Activated T-helper 1 cell treated with anti-CD3 and anti-CD28 coated beads, Interleukin-2, amount 50 U/mL, for 16 hours (primary cell): ENCODE measurements around the gene SOHLH1.

ENCODE experiments used
- DNase-seq, 2 donors: peaks; one replicate each; pipeline ENCODE4 v3.0.0-alpha.2; 2020; ENCODE audit warnings: low read depth in 1 of 2, low spot score in 1 of 2

The SOHLH1 gene

DNA sequence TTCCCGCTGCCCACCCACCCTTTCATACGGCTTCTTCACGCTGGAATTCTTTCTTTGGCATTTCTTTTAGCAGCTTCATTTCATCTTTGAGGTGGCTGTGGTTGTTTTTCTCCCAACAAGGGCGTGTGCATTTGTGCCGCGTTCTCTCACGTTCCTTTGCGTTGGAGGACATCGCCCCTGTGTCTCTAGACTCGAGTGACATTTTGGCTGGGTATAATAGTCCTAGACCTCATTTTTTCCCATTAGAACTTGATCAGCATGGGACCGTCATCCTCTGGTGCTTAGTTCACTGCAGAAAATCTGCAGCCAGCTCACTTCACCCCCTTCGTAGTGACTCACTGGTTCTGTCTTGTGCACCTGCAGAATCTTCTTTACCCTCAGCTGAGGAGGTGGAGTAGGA is 32.2 kb upstream of the SOHLH1 start:
- DNase-seq: no peak

DNA sequence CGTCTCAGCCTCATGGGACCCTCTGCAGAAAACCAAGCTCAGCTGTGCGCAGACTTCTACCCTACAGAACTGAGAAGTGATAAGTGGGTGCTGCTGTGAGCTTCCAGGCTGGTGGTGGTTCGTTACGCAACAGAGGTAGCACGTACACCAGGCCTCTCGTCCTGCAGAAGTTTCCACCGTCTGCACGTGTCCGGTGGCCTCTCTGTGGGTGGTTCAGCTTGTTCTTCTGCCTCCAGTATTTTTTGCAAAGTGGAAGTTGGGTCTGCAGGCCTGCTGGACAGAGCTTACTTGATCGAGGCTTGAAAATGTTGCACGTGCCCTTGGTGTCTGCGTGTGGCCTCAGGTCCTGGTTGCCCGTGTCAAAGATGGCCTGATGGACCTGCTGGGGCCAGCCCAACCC is 30.2 kb upstream of the SOHLH1 start:
- no peak for DNase-seq

DNA sequence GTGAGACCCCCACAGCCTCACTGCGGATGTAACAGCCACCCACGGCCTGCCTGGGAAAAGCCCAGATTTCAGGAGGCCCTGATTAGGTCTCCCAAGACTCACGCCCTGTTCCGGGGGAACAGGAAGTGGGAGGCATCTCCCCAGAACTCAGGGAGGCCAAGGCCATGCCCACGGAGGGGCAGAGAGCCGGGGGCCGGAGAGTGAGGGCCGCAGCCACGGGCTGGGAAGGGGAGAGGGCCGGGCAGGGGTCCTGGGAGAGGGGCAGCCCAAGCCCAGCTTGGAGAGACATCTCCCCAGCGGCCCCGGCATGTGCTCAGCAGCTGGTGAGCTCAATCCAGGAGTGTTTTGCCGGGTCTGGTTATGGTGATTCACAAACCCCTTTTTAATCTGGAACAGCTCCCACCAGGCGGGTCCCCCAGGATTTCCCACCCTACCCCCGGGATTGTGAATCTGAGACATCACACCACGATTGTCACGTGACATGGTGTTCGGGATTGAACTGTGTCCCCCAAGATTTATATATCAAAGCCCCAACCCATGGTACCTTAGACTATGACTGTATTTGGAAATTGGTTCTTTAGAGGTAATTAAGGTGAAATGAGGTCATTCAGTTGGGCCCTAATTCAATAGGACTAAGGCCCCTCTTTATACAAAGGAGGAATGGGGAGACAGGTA is 29.3 kb upstream of the SOHLH1 start:
- DNase-seq: no peak

DNA sequence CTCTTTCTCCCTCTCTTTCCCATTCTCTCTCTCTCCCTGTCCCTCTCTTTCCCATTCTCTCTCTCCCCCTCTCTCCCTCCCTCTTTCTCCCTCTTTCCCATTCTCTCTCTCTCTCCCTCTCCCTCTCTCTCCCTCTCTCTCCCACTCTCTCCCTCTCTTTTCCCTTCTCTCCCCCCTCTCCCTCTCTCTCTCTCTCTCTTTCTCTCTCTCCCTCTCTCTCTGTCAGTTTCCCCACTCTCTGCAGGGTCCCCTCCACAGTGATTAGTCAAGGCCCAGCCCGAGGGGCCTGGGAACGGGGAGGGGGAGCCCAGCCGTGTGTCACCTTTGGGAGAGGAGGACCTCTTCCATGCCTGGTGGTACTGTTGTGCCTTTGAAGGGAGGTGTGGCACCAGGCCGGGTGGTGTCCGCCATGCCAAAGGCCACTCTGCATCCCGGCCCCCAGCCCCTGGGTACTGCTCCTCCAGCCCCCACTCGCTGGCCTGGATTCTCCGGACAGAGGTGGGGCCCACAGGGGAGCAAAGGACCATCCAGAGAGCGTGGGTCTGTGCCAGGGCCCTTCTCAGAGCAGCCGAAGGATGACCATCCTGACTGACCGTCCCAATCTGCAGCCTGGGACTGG is 28.1 kb upstream of the SOHLH1 start:
- DNase-seq: no peak

DNA sequence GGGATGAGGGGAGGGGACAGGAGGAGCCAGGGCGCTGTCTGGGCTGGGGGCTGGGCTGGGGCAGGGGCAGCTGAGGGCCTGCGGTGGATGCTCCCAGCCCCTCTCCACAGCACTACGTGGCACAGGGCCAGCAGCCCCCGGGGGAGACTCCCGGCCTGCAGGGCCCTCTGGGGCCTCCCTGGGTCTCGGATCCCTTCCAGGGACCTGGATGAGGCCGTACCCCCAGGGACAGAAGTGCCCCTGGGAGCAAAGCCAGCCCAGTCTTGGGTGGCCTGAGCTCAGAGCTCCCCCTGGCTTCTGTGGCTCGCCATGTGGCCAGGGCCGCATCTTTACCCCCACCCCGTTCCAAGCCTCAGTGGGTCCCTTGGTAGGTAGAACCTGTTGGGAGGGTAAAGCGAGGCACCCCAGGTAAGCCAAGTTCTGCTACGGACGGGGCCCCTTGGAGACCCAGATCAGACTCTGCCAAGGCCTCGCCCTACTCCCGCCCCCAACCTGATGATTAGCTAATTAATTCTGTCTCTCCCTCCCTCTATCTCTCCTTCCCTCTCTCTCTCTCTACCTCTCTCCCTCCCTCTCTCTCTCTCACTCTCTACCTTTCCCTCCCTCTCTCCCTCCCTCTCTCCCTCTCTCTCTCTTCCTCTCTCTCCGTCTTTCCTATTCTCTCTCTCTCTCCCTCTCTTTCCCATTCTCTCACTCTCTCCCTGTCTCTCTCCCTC is 27.0 kb upstream of the SOHLH1 start:
- DNase-seq: no peak

DNA sequence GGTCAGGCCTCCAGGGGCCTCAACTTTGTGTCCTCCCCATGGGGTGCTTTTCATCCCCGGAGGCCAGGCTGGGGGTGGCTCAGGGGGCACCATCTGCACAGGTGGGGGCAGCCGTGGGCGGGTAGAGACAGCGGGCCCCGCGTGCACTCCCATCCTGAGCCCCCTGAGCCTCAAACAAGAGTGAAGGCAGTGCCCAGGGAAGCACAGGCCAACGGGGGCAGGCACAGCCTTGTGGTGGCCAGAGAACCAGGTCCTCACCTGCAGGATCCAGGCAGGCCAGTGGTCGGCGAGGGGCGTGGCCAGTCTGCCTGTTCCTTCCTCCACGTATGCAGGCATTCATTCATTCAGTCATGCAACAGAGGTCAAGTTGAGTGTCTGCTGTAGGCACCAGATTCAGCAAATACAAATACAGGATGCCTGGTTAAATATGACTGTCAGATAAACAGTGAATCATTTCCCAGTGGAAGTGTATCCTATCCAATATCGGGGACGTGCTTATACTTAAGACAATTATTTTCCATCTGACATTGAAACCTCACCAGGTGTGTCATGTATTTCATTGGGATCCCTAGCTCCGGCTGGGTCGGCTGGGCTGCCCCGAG is 25.0 kb upstream of the SOHLH1 start:
- DNase-seq: no peak

DNA sequence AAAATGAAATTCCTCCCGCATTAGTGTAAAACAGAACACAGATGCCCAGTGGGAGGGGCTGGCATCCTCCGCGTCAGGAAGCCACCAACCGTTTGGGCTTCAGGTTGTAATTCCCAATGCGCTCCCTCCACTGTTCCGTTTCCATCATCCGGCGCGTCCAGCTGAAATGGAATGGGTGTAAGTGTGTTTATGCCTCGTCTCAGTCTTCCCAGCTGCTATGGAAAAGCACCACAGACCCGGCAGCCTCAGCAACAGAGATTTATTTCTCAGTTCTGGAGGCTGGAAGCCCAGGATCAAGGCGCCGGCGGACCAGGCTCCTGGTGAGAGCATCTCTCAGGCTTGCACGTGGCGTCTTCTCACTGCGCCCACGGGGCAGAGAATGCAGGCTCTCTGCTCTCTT is 23.1 kb upstream of the SOHLH1 start:
- DNase-seq: no peak

DNA sequence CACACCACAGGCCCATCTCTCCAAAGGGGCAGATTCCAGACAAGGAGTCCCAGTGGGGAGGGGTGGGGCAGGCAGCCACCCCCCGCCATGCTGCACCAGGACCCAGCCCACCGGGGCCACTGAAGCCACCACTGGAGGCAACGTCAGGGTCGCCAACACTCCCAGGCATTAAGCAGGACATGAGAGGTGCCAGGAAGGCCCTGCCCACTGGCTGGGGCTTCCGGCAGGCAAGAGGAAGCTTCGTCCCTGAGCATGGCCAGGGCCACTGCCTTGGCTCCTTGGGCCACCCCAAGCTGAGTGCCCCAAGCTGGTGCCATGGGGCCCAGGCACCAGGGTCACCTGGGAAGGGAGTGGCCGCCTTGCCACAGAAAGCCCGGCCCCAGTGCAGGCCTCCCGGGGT is 20.2 kb upstream of the SOHLH1 start:
- no peak for DNase-seq

DNA sequence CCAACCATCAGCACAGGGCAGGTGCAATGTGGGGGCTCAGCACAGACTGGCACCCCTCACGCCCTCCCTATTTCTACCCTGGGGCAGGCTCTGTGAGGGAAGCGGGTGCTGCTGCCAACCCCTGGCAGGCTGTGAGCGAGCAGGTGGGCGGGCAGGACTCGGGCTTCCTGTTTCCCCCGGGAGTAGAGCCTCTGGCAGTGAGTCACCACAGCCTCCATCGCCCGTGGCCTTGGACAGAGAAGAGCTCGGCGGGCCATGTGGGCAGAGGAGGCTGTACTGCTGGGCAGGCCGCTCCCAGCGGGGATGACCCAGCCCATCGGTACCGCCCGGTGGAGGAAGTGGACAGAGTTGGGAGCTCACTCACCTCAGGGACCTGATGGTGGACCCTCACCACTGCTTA is 19.3 kb upstream of the SOHLH1 start:
- no peak for DNase-seq

DNA sequence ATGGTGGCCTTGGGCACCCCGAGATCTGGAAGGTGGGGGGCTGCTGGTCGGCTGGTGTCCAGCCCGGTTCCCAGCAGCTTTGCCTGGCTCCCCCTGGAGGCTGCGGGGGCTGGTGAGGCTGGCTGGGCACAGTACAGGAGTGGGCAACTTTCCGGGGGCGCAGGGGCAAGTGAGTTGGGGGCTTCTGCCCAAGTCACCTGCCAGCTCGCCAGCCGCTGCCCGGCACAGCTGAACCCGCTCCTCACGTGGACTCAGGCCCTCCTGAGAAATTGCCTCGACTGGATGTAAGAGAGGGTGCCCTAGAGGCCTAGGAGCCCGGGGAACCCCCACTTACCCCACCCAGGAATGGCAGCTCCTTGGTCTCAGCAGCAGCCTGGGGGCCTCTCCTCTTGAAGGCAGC is 18.1 kb upstream of the SOHLH1 start:
- DNase-seq: no peak

DNA sequence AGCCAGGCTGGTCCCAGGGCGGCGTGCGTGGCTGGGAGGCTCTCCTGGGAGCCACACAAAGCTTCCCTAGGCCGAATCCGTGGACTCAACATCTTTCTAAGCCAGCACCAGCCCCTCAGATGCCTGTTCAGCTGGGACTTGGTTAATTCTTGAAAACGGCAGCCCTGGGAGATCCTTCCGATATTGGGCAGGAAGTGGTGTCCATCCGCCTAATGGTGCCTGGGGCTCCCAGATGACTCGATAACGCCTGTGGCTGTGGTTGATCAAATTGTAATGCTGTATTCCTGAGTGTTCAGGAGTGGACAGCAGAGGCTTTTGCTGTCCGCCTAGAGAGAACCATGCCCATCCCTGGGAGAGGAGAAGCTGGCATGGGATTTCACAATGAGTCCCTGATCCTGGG is 16.8 kb upstream of the SOHLH1 start:
- DNase-seq: no peak

DNA sequence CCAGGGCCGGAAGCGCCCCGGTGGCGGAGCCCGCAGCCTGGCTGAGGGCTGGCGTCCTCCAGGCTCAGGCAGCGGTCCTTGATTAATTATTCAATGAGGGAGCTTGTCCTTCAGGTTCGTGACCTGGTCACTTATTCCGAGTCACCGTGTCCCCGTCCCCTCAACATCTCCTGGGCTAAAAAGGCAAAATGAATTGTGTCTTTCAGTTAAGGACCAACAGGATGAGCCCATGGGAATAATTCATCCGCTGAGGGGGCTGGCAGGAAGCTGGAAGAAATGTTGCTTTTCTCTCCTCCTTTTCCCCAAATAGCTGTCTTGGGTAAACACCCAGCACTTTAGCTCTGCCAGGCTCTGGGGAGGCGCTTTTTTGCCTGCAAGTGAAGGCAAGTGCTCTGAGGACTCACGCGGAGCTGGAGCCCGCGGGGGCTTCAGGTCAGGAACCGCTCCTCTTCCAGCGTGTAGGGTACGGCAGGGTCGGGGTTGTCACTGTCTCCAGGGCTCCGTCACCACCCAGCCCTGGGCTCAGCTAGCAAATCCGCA is 15.8 kb upstream of the SOHLH1 start:
- DNase-seq: no peak

DNA sequence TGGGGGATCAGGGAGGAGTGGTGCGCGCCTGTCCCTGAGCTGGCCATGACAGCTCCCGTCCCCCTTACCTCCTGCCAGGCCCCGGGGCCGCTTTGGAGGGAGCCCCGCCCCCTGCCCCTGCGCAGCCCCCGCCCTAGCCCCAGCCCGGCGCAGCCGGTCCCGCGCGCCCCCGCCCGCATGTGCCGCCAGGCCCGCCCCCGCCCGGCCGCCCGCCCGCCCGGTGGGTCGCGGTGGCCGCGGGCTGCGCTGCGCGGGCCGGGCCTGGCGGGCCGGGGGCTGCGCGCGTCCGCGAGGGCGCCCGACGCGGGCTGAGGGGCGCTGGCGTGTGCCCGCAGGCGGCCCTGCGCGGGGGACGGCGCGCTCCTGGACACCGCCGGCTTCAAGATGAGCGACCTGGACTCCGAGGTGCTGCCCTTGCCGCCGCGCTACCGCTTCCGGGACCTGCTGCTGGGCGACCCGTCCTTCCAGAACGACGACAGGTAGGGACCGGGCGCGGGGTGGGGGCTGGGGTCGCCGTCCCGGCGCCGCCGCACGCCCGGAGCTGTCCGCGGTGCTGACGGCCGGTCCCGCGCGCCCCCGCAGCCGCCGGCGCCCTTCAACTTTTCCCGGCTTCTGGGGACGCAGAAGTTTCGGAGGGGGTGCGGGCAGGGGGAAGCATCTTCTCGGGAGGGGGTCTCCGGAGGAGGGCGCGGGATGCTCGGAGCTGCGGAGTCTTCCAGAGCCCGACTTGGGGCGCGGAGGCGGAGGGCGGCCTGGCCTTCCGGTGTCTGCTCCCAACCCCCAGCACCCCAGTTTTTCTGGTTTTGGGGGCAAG is 15.2 kb upstream of the SOHLH1 start:
- no peak for DNase-seq

DNA sequence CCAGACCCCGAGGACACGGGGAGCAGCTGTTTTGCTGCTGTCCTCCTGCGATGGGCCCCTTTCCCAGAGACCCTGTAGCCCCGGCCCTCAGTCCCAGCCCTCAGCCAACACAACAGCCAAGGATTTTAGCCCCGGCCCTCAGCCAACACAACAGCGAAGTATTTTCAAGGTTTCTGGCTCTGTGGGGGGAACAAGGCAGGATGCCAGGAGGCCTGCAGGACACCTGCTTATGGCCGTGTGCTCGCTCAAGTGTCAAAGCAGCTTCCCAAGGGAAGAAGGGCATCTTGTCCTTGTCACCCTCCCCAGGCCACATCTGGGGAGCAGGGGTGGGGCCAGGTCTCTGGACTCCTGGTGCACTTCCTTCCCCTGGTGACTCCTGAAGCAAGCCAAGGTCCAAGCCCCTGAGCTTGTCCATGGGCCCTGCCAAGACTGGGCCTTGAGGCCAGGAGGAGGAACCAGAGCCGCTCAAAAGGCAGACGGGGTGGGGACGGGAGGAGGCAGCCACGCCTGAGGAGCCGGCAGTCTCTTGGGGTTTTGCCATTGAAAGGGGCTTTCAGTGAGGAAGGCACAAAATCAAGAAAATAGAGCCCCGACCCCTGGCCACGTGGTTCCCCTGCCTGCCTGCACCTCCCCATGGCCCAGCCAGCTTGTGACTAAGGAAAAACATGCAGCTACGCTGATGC is 13.5 kb upstream of the SOHLH1 start:
- DNase-seq: no peak

DNA sequence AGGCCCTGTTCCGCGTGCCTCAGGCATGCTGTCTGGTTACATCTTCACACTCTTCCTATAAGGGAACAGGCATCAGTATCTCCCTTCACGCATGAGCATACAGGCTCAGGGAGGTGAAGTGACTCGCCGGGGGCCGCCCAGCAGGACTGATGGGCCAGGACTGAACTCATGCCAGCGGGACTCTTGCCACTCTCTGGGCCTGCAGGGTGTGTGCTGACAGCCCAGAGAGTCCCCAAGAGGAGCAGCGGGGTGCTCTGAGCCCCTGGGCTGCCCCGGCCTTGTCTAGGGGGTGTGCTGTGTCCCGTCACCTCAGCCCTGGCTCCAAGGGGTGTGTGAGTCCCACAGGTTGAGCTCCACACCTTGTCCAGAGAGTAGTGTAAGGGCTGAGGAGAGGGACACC is 12.6 kb upstream of the SOHLH1 start:
- no peak for DNase-seq

DNA sequence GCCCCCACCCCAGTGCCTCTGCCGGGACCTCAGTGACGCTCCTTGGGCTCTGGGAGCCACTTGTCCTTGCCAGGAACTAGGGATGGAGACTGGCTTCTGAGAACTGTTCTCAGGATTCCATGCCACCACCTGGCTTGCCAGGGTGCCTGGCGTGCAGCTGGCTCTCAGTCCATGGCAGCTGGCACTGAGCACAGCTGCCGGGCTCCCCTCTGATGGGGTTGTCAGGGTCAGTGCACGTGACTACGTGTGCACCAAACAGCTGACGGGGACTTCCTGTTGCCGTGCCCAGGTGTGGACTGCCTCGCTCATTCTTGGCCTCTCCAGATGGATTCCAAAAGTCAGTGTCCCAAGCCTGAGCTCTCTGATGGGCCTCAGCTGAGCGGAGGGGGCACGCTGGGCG is 12.1 kb upstream of the SOHLH1 start:
- DNase-seq: no peak

DNA sequence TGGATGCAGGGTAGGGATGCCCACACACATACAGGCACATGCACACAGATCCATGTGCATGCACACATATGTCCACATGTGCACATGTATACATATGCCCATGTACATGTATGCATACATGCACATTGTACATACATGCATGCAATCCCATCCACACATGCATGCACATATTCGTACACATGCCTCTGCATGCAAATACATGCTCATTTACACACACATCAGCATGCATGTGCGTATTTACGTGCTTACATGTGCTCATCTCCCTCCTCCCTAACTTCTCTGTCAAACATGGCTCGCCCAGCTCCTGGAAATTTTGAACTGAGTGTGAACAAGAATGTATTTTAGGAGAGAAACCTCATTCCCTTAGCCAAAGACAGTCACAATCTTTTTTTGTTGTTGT is 8.9 kb upstream of the SOHLH1 start:
- DNase-seq: no peak

DNA sequence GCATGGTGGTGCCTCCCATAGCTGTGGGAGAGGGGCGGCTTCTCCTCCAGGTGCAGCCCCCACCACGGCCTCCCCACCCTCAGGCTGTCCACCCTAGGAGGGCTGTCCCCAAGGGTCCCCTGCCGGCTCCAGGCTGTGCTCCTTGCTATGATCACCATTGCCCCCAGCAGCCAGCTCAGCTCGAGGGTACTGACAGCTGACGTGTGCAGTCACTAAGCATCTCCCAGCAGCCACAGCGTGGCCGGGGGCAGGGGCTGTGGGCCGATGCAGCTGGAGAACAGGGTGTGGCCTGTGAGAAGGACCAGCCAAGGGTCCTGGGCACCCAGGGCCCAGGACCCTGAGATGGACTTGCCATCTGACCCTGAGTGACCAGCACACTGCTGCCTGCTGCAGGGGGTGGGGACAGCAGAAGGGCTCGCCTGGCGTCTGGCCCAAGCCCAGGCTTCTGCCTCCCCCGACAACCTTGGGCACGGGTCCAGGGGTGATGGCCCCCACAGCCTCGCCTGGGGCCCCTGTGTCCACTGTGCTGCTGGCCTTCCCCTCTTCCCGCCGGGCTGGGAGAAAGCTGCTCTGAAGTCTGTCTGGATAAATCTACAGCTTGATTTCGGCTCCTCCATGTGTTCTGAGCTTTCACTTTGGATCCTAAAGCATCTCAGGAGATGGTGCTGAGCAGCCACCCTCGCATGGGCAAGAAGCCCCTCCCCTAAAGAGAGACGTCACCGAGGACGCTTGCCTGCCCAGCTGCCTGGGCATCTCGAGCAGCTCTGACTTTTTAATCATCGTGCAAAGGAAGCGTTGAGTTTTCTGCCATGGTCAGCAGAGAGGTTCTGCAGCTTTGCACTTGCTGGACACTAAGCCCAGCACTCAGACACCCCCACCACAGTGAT is 8.2 kb upstream of the SOHLH1 start:
- DNase-seq: no peak

DNA sequence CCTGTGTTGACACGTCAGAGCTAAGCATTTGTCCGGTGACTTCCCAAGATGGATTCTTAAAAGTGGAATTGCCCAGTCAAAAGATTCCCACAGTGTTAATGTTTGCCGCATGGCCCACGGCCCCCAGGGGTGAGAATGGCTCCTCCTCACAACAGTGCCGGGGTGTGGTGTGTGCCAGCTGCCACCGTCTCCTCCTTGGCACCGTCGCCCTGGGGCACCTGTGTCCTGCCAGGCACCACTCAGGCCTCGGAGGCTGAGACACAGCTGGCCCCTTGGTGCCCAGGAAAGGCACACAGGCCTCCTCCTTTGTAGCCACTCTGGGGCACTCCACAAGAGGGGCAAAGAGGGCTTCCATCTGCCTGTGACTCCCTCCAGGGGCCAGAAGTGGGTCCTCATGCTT is 7.0 kb upstream of the SOHLH1 start:
- DNase-seq: no peak

DNA sequence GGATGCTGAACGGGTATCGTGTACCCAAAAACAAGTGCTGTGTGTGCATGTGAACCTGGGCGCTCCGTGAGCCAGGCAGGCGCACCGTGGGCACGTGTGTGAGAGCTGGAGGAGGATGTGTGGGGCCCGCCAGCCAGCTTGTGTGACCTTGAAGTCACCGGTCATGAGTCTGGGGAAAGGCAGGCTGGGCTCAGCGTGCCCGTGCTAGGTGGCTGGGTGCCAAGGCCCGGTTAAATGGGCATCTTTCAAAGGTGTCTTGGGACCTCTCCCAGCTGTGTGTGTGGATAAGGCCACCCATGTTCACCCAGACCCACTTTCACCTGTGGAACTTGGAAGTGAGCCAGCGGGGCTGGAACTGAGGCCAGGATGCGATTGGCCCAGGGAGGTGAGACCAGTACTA is 6.1 kb upstream of the SOHLH1 start:
- no peak for DNase-seq
